Lung (tissue), 12 donors: ENCODE measurements around the gene RIPK4. TPM values are rescaled to one million over a fixed set of nuclear protein-coding genes. Genes with fewer than 3 reads are reported as not detected.
"Not testable (repeated sequence)": the region's sequence is repeated elsewhere in the genome, so short reads cannot be mapped to it uniquely, and the experiment has no call there.

ENCODE experiments used
- ATAC-seq: fragments of 200-7000 bp; cut with Tn5 transposase; one replicate; pipeline ENCODE4 v1.9.1; 2020; ENCODE audit warnings: moderate number of reproducible peaks; ENCODE audit not compliant: insufficient read depth, low FRiP score
- DNase-seq, 3 donors: peaks; one replicate each; pipeline ENCODE4 v3.0.0-alpha.2; 2013 to 2017
- H3K27ac ChIP-seq, 2 donors: one replicate each; pipeline ENCODE4 v1.5.1; 2013; ENCODE audit warnings: mild to moderate bottlenecking in 2 of 2, moderate library complexity in 2 of 2, control low read depth in 1 of 2, inconsistent platforms in 1 of 2, low read depth in 1 of 2, low read length in 1 of 2
- H3K27me3 ChIP-seq, 3 donors: one replicate each; pipeline ENCODE4 v1.5.1; 2013; ENCODE audit warnings: low read length in 2 of 3; ENCODE audit not compliant: control insufficient read depth in 3 of 3, insufficient read depth in 3 of 3
- H3K36me3 ChIP-seq, 4 donors: one replicate each; pipeline ENCODE4 v1.5.1; 2013; ENCODE audit warnings: low read length in 4 of 4, mild to moderate bottlenecking in 1 of 4, moderate library complexity in 1 of 4; ENCODE audit not compliant: control insufficient read depth in 4 of 4, insufficient read depth in 4 of 4
- H3K4me1 ChIP-seq, 5 donors: one replicate each; pipeline ENCODE4 v1.5.1; 2013; ENCODE audit warnings: low read length in 5 of 5, mild to moderate bottlenecking in 2 of 5, moderate library complexity in 1 of 5; ENCODE audit not compliant: control insufficient read depth in 5 of 5, insufficient read depth in 5 of 5
- H3K4me3 ChIP-seq: one replicate; pipeline ENCODE4 v1.5.1; 2013; ENCODE audit warnings: mild to moderate bottlenecking, control low read depth, moderate library complexity
- H3K9ac ChIP-seq, 2 donors: one replicate each; pipeline ENCODE4 v1.5.1; 2013; ENCODE audit warnings: low read length in 2 of 2, control low read depth in 1 of 2; ENCODE audit not compliant: insufficient read depth in 1 of 2
- H3K9me3 ChIP-seq, 4 donors: one replicate each; pipeline ENCODE4 v1.5.1; 2013; ENCODE audit warnings: low read length in 3 of 4, mild to moderate bottlenecking in 1 of 4, moderate library complexity in 1 of 4; ENCODE audit not compliant: control insufficient read depth in 4 of 4, insufficient read depth in 3 of 4
- CTCF ChIP-seq: IDR thresholded peaks from 2 replicates; pipeline ENCODE4 v1.5.1; 2012; ENCODE audit warnings: mild to moderate bottlenecking; ENCODE audit errors: control extremely low read depth, extremely low read depth
- WGBS, 2 donors: extraction: QIAGEN DNeasy Blood & Tissue Kit; methylation state at CpG; one replicate each; pipeline ENCODE4 v1.1.7; 2013; 5-methylcytosine and 5-hydroxymethylcytosine counted together
- polyA plus RNA-seq, 2 donors: library from polyadenylated mRNA; stranded (reverse); fragments of 200-250 nt; gene quantifications; one replicate each; pipeline ENCODE4 v1.2.1, GENCODE V29; 2013
- total RNA-seq, 2 donors: library from RNA; depleted of rRNA in 1 of 2; stranded (reverse); fragments of >200 nt in 1 of 2; gene quantifications; one replicate each; pipeline ENCODE4 v1.2.1, GENCODE V29; 2014 to 2021
- donor health status: control.
- donor health status: control.
- donor health status: Bipolar disorder and iron deficiency.
- donor health status: healthy.
- donor health status: DM: yes; HTN: yes; CAD: no.

The RIPK4 gene
- total and polyA plus RNA-seq, 4 donors: 5.0 to 21.6 (median 9.1) TPM

- peaks cover 0 to 4% (median 0%) of the 10 kb centered on the region in 4 donors for H3K9me3 ChIP-seq
- 71 to 72% methylated on average over 9 of the region's 9 CpGs for WGBS, 2 donors
- H3K36me3 ChIP-seq: no peaks in the 10 kb centered on the region
- H3K4me3 ChIP-seq: no peak overlapping the region
- H3K27me3 ChIP-seq: peaks cover 0 to 18% (median 0%) of the 10 kb centered on the region in 3 donors
- TF ChIP-seq CTCF: no peak
- no peak for ATAC-seq
- DNase-seq: no peak
- H3K27ac ChIP-seq: peak overlapping the region in 1 of 2 donors; percentile 43
- H3K4me1 ChIP-seq: peaks cover 0 to 10% (median 4%) of the 10 kb centered on the region in 5 donors
- no peak overlapping the region for H3K9ac ChIP-seq
Observed at GRCh38 chr21:41726630-41726969, 40.3 kb downstream of the RIPK4 start.

- peaks cover 0 to 4% (median 0%) of the 10 kb centered on the region in 4 donors for H3K9me3 ChIP-seq
- no peak overlapping the region for H3K27ac ChIP-seq
- H3K27me3 ChIP-seq: peaks cover 0 to 18% (median 0%) of the 10 kb centered on the region in 3 donors
- ATAC-seq (no peak), DNase-seq (no peak)
- no peaks in the 10 kb centered on the region for H3K36me3 ChIP-seq
- no peak overlapping the region for H3K9ac ChIP-seq
- peaks cover 0 to 10% (median 4%) of the 10 kb centered on the region in 5 donors for H3K4me1 ChIP-seq
- WGBS, 2 donors: 31 to 47% methylated on average over 19 of the region's 19 CpGs
- no peak overlapping the region for H3K4me3 ChIP-seq
- TF ChIP-seq CTCF: no peak
Observed at GRCh38 chr21:41726058-41726558, 40.7 kb downstream of the RIPK4 start.

DNA sequence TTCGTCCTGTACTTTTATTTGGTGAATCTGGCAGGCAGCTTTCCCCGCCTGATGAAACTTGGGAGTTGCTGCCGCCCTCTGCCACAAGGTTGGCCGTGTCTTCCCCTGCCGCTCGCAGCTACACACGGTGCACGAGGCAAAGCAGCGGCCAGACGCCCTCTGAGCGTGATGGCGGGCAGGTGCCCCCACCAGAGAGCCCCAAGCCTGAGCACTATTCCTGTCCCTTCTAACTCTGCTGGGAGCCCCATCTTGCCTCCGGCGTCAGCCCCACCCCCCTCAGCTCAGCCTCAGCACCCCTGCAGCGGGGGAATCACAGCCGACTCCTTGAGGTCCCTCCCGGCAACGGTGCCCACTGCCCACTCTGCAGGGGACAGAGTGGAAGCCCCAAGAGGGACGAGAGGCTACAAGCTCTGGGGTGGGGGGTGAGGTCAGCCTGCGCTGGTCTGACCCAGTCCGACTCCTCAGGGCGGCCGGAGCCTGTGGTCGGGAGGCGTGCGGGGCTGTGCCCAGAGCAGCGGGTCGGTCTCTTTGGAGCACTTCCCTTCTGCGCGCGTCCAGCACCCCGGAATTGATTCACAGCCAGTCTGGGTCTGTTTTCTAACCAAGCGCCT lies 41.3 kb downstream of the RIPK4 start:
- ATAC-seq: peak; percentile 27
- Histone ChIP-seq H3K9me3 (peaks cover 0 to 4% (median 0%) of the 10 kb centered on the region in 4 donors), H3K4me1 (peaks cover 0 to 10% (median 4%) of the 10 kb centered on the region in 5 donors), H3K4me3 (no peak overlapping the region), H3K27me3 (peaks cover 0 to 18% (median 0%) of the 10 kb centered on the region in 3 donors), H3K27ac (no peak overlapping the region), H3K9ac (no peak overlapping the region), H3K36me3 (no peaks in the 10 kb centered on the region)
- 21 to 36% methylated on average over 33 of the region's 33 CpGs for WGBS, 2 donors
- DNase-seq: peak in 1 of 3 donors; percentile 8
- TF ChIP-seq CTCF: no peak

GRCh38 chr21:41723835-41724234 lies 43.0 kb downstream of the RIPK4 start:
- not testable (repeated sequence) for H3K36me3 ChIP-seq, H3K27ac ChIP-seq, DNase-seq, ATAC-seq, H3K9me3 ChIP-seq, H3K4me1 ChIP-seq, H3K9ac ChIP-seq, H3K4me3 ChIP-seq
- WGBS, 2 donors: 81% methylated on average over 9 of the region's 9 CpGs
- peaks cover 0 to 20% (median 0%) of the 10 kb centered on the region in 3 donors for H3K27me3 ChIP-seq
